HL-60 (cell line): Measurements from ENCODE around the gene UGCG.

ENCODE experiments used
- DNase-seq, 2 experiments: peaks; one replicate each; pipeline ENCODE4 v3.0.0-alpha.2; 2010 to 2020; ENCODE audit warnings: low read depth in 1 of 2, low spot score in 1 of 2
- H3K27ac ChIP-seq: fragments of 250-450 bp; sonication (Bioruptor Pico); replicated peaks from 2 replicates; pipeline ENCODE4 v1.5.1; 2020; ENCODE audit warnings: mild to moderate bottlenecking, moderate library complexity
- H3K27me3 ChIP-seq: fragments of 250-450 bp; sonication (Bioruptor Pico); 2 replicates; pipeline ENCODE4 v1.5.1; 2021; ENCODE audit warnings: mild to moderate bottlenecking, moderate library complexity; ENCODE audit not compliant: insufficient read depth, poor library complexity, severe bottlenecking
- H3K4me3 ChIP-seq: replicated peaks from 2 replicates; pipeline ENCODE4 v1.5.1; 2011; ENCODE audit warnings: mild to moderate bottlenecking, control low read depth, low read length; ENCODE audit not compliant: insufficient read depth
- GABPA ChIP-seq: IDR thresholded peaks from 2 replicates; pipeline ENCODE4 v1.6.1; 2012; ENCODE audit warnings: low read depth
- POLR2AphosphoS5 ChIP-seq: IDR thresholded peaks from 2 replicates; pipeline ENCODE4 v1.6.1; 2012; ENCODE audit warnings: low read depth
- REST ChIP-seq: IDR thresholded peaks from 2 replicates; pipeline ENCODE4 v1.6.1; 2012; ENCODE audit warnings: low read depth; ENCODE audit not compliant: insufficient replicate concordance
- SPI1 ChIP-seq: IDR thresholded peaks from 2 replicates; pipeline ENCODE4 v1.6.1; 2012; ENCODE audit warnings: low read depth, mild to moderate bottlenecking, borderline replicate concordance
- TF ChIP-seq, protein P1 (sequence below): IDR thresholded peaks from one replicate; pipeline ENCODE4 v1.5.1; 2011; ENCODE audit warnings: low read length, control low read depth, inconsistent platforms; ENCODE audit not compliant: insufficient read depth

Gene UGCG

DNA sequence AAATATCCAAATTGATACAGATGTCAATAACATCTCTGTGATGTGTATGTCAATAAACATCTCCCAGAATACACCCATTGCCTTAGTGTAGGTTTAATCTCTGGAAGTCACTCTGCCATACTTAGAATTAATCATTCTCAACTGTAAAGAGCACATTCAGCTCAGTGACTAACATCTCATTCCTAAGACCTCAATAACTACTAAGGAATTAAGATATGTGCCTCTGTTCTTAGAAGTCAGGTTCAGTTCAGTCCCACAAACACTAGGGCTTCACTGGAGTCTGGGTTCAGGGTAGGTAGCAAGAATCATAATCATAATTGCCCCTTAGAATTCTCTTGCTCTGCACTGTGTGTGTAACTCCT, 31.7 kb downstream of the UGCG start:
- Histone ChIP-seq H3K27me3 (no peaks in the 10 kb centered on the region), H3K4me3 (no peak overlapping the region), H3K27ac (no peak overlapping the region)
- TF ChIP-seq REST (no peak), SPI1 (no peak), GABPA (no peak)
- TF ChIP-seq, protein P1, sequence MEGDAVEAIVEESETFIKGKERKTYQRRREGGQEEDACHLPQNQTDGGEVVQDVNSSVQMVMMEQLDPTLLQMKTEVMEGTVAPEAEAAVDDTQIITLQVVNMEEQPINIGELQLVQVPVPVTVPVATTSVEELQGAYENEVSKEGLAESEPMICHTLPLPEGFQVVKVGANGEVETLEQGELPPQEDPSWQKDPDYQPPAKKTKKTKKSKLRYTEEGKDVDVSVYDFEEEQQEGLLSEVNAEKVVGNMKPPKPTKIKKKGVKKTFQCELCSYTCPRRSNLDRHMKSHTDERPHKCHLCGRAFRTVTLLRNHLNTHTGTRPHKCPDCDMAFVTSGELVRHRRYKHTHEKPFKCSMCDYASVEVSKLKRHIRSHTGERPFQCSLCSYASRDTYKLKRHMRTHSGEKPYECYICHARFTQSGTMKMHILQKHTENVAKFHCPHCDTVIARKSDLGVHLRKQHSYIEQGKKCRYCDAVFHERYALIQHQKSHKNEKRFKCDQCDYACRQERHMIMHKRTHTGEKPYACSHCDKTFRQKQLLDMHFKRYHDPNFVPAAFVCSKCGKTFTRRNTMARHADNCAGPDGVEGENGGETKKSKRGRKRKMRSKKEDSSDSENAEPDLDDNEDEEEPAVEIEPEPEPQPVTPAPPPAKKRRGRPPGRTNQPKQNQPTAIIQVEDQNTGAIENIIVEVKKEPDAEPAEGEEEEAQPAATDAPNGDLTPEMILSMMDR: no peak
- no peak for DNase-seq

DNA sequence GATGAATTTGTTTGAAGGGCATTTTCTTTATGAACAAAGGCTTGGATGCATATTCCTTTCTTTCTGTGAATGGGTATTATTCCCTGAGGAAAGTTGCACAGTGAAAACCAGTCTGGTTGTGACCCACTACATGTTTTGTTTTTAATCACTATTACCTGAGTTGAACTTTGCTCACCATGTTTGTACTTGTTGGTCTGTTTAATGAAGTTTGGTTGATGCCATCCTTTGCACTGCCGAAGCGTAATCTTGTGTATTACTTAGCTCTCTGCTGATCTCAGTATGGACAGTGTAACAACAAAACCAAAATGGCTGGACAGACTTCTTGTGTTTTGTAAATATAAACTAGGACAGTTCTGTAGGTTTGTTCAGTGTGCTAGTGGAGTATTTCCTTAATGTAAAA, 38.1 kb downstream of the UGCG start:
- no peak for DNase-seq
- no peak for TF ChIP-seq SPI1
- TF ChIP-seq, protein P1: no peak
- no peak for TF ChIP-seq POLR2AphosphoS5
- no peak for TF ChIP-seq REST
- TF ChIP-seq GABPA: no peak
- no peak overlapping the region for H3K4me3 ChIP-seq
- H3K27ac ChIP-seq: no peak overlapping the region; the same call in 1 of the 2 replicates
- H3K27me3 ChIP-seq: no peaks in the 10 kb centered on the region

GRCh38 chr9:111936391-111936790, 39.8 kb downstream of the UGCG start:
- Histone ChIP-seq H3K27me3 (no peaks in the 10 kb centered on the region), H3K4me3 (no peak overlapping the region), H3K27ac (no peak overlapping the region)
- DNase-seq: no peak
- no peak for TF ChIP-seq GABPA
- no peak for TF ChIP-seq REST
- TF ChIP-seq, protein P1: no peak
- no peak for TF ChIP-seq POLR2AphosphoS5
- TF ChIP-seq SPI1: no peak
